Vagina (tissue), 2 donors: ENCODE data around the gene TK2. TPM values are rescaled to one million over a fixed set of nuclear protein-coding genes. Genes with fewer than 3 reads are reported as not detected.

ENCODE experiments used
- DNase-seq, 2 donors: peaks; one replicate each; pipeline ENCODE4 v3.0.0-alpha.2; 2017; ENCODE audit errors: extremely low spot score in 2 of 2
- H3K27ac ChIP-seq: fragments of 200-600 bp; sonication (generic); one replicate; pipeline ENCODE4 v1.5.1; 2019
- H3K27me3 ChIP-seq: fragments of 200-600 bp; sonication (generic); one replicate; pipeline ENCODE4 v1.5.1; 2019
- H3K36me3 ChIP-seq, 2 donors: fragments of 200-600 bp; sonication (generic); one replicate each; pipeline ENCODE4 v1.5.1; 2017 to 2019
- H3K4me1 ChIP-seq: fragments of 200-600 bp; sonication (generic); one replicate; pipeline ENCODE4 v1.5.1; 2019
- H3K4me3 ChIP-seq, 2 donors: fragments of 200-600 bp; sonication (generic); 1 replicate in 1 of 2; 2 replicates in 1 of 2; pipeline ENCODE4 v1.5.1; 2016 to 2019
- H3K9me3 ChIP-seq: fragments of 200-600 bp; sonication (generic); one replicate; pipeline ENCODE4 v1.5.1; 2019
- POLR2A ChIP-seq, 2 donors: fragments of 450-650 bp; IDR thresholded peaks; one replicate each; pipeline ENCODE4 v1.6.1; 2017; ENCODE audit warnings: antibody characterized with exemption in 2 of 2, mild to moderate bottlenecking in 2 of 2, moderate library complexity in 2 of 2
- POLR2AphosphoS5 ChIP-seq, 2 donors: sonication (generic); formaldehyde crosslinking; IDR thresholded peaks; one replicate each; pipeline ENCODE4 v1.9.0; 2017; ENCODE audit warnings: antibody characterized with exemption in 2 of 2, mild to moderate bottlenecking in 2 of 2, low read depth in 1 of 2; ENCODE audit not compliant: insufficient read depth in 1 of 2
- intact Hi-C: fragments of 100-400 bp; cut with DNase I; formaldehyde crosslinking; loops from one replicate; pipeline ENCODE4 v1.15.1; 2023
- total RNA-seq: library from RNA; depleted of rRNA; stranded (reverse); fragments of >200 nt; gene quantifications from one replicate; pipeline ENCODE4 v1.2.3, GENCODE V29; 2016
- TF ChIP-seq, protein P1 (sequence below), 3 experiments: fragments of 450-650 bp in 2 of 3; fragments of 200-600 bp in 1 of 3; sonication (generic) in 1 of 3; IDR thresholded peaks; one replicate each; pipeline ENCODE4 v1.5.1; 2017 to 2019; ENCODE audit warnings: antibody characterized with exemption in 3 of 3, mild to moderate bottlenecking in 2 of 3, moderate library complexity in 2 of 3

TK2 gene
- total RNA-seq, 1 donor from 2014 or later, result 43.2 TPM

DNA sequence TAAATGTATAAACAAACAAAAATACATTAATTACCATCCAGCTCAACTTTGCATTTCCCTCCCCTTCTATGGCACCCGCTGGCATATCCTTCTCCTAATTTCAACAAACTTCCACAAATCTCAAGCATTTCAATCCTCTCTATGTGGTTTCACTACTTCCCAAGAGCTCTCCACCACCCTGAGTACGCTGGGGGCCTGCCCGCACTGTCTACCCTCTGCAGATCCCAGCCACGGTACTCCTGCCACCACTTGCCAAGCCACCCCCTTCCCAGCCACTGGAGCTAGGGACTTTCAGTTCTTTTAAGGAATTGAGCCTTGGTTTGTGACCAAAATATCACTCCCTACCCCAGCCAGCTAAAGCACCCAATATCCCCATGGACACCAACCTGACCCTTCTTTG, 1.9 kb downstream of the TK2 start:
- Histone ChIP-seq H3K27me3 (no peaks in the 10 kb centered on the region), H3K4me3 (no peak overlapping the region), H3K4me1 (peaks cover 35% of the 10 kb centered on the region), H3K27ac (peak overlapping the region; percentile 95), H3K9me3 (no peaks in the 10 kb centered on the region), H3K36me3 (no peaks in the 10 kb centered on the region)
- TF ChIP-seq, protein P1, sequence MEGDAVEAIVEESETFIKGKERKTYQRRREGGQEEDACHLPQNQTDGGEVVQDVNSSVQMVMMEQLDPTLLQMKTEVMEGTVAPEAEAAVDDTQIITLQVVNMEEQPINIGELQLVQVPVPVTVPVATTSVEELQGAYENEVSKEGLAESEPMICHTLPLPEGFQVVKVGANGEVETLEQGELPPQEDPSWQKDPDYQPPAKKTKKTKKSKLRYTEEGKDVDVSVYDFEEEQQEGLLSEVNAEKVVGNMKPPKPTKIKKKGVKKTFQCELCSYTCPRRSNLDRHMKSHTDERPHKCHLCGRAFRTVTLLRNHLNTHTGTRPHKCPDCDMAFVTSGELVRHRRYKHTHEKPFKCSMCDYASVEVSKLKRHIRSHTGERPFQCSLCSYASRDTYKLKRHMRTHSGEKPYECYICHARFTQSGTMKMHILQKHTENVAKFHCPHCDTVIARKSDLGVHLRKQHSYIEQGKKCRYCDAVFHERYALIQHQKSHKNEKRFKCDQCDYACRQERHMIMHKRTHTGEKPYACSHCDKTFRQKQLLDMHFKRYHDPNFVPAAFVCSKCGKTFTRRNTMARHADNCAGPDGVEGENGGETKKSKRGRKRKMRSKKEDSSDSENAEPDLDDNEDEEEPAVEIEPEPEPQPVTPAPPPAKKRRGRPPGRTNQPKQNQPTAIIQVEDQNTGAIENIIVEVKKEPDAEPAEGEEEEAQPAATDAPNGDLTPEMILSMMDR (IDR thresholded peaks at IDR 0.05), result no peak
- TF ChIP-seq POLR2AphosphoS5 (IDR thresholded peaks at IDR 0.05; ENCODE audit: insufficient read depth in 1 of 2, low read depth in 1 of 2), result no peak
- TF ChIP-seq POLR2A (IDR thresholded peaks at IDR 0.05), result no peak
- intact Hi-C loops, result no loop called here
- no peak for DNase-seq

DNA sequence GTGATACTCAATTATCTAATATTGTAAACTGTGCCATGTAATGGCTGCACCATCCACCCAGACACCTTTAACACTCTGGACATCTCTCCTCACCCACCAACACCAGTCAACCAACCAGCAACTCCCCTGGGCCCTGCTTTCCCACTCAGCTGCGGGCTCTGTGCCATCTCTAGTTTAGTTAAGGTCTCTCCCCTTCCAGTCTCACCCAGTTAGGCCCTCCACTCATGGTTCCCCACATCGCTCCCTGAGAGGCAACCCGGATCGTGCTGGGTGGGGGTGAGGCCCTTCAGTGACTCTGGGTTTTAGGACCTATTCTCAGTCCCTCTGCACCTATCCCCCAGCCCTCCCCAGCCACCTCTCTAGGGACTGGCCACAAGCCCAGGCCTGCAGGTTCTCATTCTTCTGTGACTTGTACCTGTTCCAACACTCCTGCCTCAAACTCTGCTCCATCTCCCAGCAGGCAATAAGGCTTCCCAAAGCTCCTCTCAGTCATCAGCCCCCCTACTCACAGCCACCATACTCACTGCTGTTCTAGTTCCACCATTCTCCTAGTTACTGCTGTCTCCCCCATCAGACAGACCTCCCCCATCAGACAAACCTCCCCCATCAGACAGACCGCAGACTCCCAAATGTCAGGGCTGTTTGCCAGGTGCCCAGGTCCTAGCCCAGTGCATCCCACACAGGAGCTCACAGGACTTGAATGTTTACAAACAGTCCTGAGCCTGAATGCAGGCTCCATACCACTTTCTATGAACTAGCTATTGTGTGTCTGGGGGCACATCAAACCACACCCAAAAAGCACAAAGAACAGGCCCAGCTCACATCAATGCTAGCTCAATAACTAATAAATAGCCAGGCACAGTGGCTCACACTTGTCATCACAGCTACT, 2.6 kb downstream of the TK2 start:
- no peaks in the 10 kb centered on the region for H3K9me3 ChIP-seq
- H3K27ac ChIP-seq, result no peak overlapping the region
- no peak for TF ChIP-seq POLR2AphosphoS5 (IDR thresholded peaks at IDR 0.05; ENCODE audit: insufficient read depth in 1 of 2, low read depth in 1 of 2)
- no peak for TF ChIP-seq POLR2A (IDR thresholded peaks at IDR 0.05)
- TF ChIP-seq, protein P1 (IDR thresholded peaks at IDR 0.05), result no peak
- peak in 1 of 2 donors; percentile 83 for DNase-seq
- peaks cover 32% of the 10 kb centered on the region for H3K4me1 ChIP-seq
- no peaks in the 10 kb centered on the region for H3K36me3 ChIP-seq
- no peak overlapping the region for H3K4me3 ChIP-seq
- H3K27me3 ChIP-seq, result no peaks in the 10 kb centered on the region
- intact Hi-C loops, result no loop called here

DNA sequence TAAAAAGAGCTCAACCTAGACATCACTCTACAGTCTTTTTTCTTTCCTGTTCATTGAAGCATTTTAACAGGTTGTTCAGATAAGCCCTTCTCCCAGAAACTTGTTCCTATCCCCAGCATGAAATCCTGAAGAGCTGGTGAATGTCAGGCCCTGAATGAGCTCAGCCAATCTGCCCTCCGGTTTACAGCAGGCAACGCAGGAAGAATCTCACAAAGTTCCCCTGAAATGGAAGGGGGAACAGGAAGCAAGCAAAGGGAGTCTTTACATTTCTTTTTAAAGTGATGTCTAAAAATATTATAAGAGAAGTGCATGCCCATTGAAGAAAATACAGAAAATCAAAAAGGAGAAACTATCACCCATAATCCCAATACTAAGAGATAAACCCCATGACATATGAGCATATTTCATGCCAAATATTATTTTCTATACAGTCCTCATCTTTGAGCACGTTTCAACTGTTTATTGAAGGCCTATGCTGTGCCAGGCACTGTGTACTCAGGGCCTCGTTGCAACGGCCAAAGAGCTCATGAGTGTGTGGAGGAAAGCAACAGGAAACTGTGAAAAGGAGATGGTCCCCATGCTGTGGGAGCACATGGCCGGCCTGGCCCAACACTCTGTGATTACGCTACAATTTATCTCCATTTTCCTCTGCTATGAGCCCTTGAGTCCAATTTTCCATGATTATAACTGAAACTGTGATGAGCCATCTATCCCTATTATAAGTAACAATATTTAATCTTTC, 5.7 kb downstream of the TK2 start:
- Histone ChIP-seq H3K27ac (no peak overlapping the region), H3K4me3 (no peak overlapping the region), H3K9me3 (no peaks in the 10 kb centered on the region), H3K4me1 (peaks cover 6% of the 10 kb centered on the region), H3K27me3 (no peaks in the 10 kb centered on the region), H3K36me3 (peaks cover 0 to 9% of the 10 kb centered on the region in 2 donors)
- DNase-seq, result no peak
- TF ChIP-seq, protein P1 (IDR thresholded peaks at IDR 0.05), result no peak
- TF ChIP-seq POLR2A (IDR thresholded peaks at IDR 0.05) (no peak), POLR2AphosphoS5 (IDR thresholded peaks at IDR 0.05; ENCODE audit: insufficient read depth in 1 of 2, low read depth in 1 of 2) (no peak)
- intact Hi-C loops, result no loop called here

DNA sequence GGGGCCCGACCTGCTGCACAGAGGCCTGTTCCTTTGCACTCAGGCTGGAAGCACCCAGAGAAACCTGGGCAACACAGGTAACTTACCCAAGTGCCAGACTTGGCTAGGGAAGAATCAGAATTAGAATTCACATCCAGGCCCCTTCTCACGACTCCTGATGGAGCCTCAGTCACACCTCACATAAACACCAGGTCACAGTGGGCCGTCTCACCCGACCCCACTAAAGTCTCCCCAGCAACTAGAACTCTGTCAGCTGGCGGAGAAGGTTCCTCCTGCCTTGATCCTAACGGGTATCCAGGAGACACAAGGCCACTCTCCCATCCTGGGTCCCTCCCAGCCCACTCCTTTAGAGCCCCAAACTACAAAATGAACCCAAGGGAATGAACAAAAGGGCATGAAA, 6.4 kb downstream of the TK2 start:
- H3K9me3 ChIP-seq, result no peaks in the 10 kb centered on the region
- H3K27ac ChIP-seq, result no peak overlapping the region
- no peak overlapping the region for H3K4me3 ChIP-seq
- DNase-seq, result no peak
- intact Hi-C loops, result no loop called here
- TF ChIP-seq, protein P1 (IDR thresholded peaks at IDR 0.05), result no peak
- TF ChIP-seq POLR2A (IDR thresholded peaks at IDR 0.05) (no peak), POLR2AphosphoS5 (IDR thresholded peaks at IDR 0.05; ENCODE audit: insufficient read depth in 1 of 2, low read depth in 1 of 2) (no peak)
- H3K27me3 ChIP-seq, result no peaks in the 10 kb centered on the region
- H3K36me3 ChIP-seq, result peaks cover 0 to 15% of the 10 kb centered on the region in 2 donors
- H3K4me1 ChIP-seq, result no peaks in the 10 kb centered on the region
